GM12878 (cell line): ENCODE measurements around the gene UBA5. TPM values are rescaled to one million over a fixed set of nuclear protein-coding genes. Genes with fewer than 3 reads are reported as not detected.

Experiments
- ATF3 ChIP-seq: IDR thresholded peaks from 2 replicates; pipeline ENCODE4 v1.6.1; 2011; ENCODE audit warnings: low read depth, mild to moderate bottlenecking, low read length, moderate library complexity, borderline replicate concordance; ENCODE audit errors: extremely low read depth
- BCL3 ChIP-seq: IDR thresholded peaks from 2 replicates; pipeline ENCODE4 v1.6.1; 2011; ENCODE audit warnings: borderline replicate concordance, low read depth, mild to moderate bottlenecking, moderate library complexity, low read length; ENCODE audit not compliant: insufficient read depth, poor library complexity, severe bottlenecking
- CBFB ChIP-seq: IDR thresholded peaks from 2 replicates; pipeline ENCODE4 v1.6.1; 2016; ENCODE audit warnings: antibody characterized with exemption, low read depth
- CEBPB ChIP-seq, 2 experiments: fragments of 150-350 bp in 1 of 2; IDR thresholded peaks; 2 replicates each; pipeline ENCODE4 v1.6.1; 2012 to 2014; ENCODE audit warnings: low read depth in 2 of 2, low read length in 2 of 2, borderline replicate concordance in 1 of 2, inconsistent platforms in 1 of 2
- CHD4 ChIP-seq: fragments of 200-600 bp; sonication (generic); IDR thresholded peaks from 2 replicates; pipeline ENCODE4 v1.6.1; 2016; ENCODE audit warnings: mild to moderate bottlenecking
- EED ChIP-seq: sonication (generic); IDR thresholded peaks from 2 replicates; pipeline ENCODE4 v1.6.1; 2016; ENCODE audit warnings: antibody characterized with exemption, low read depth
- EP300 ChIP-seq, 2 experiments: fragments of 150-350 bp in 1 of 2; IDR thresholded peaks; 2 replicates each; pipeline ENCODE4 v1.6.1; 2011 to 2012; ENCODE audit warnings: low read depth in 2 of 2, low read length in 2 of 2, borderline replicate concordance in 1 of 2, improper control_type of control experiment in 1 of 2, inconsistent platforms in 1 of 2; ENCODE audit not compliant: control insufficient read depth in 1 of 2
- IRF3 ChIP-seq: fragments of 450-650 bp; IDR thresholded peaks from 2 replicates; pipeline ENCODE4 v1.6.1; 2014; ENCODE audit warnings: mild to moderate bottlenecking
- IRF5 ChIP-seq: fragments of 450-650 bp; IDR thresholded peaks from 2 replicates; pipeline ENCODE4 v1.6.1; 2017; ENCODE audit warnings: borderline replicate concordance
- KLF5 ChIP-seq: fragments of 450-650 bp; IDR thresholded peaks from 2 replicates; pipeline ENCODE4 v1.6.1; 2014; ENCODE audit warnings: mild to moderate bottlenecking; ENCODE audit not compliant: partially characterized antibody
- NFXL1 ChIP-seq: fragments of 450-650 bp; IDR thresholded peaks from 2 replicates; pipeline ENCODE4 v1.6.1; 2017; ENCODE audit warnings: antibody characterized with exemption, mild to moderate bottlenecking, borderline replicate concordance
- PML ChIP-seq: IDR thresholded peaks from 2 replicates; pipeline ENCODE4 v1.6.1; 2012; ENCODE audit warnings: low read length, inconsistent platforms
- POLR2A ChIP-seq: IDR thresholded peaks from 2 replicates; pipeline ENCODE4 v1.6.1; 2011; ENCODE audit warnings: low read depth, mild to moderate bottlenecking, low read length
- RAD21 ChIP-seq: IDR thresholded peaks from 2 replicates; pipeline ENCODE4 v1.6.1; 2011; ENCODE audit warnings: mild to moderate bottlenecking, low read depth, low read length, moderate library complexity; ENCODE audit not compliant: insufficient read depth
- RELA ChIP-seq: fragments of 450-650 bp; IDR thresholded peaks from 2 replicates; pipeline ENCODE4 v1.8.0; 2014; ENCODE audit warnings: borderline replicate concordance; ENCODE audit not compliant: partially characterized antibody
- RFX5 ChIP-seq: IDR thresholded peaks from 2 replicates; pipeline ENCODE4 v1.6.1; 2011; ENCODE audit warnings: low read depth, low read length, improper control_type of control experiment
- SMARCA5 ChIP-seq: fragments of 450-650 bp; IDR thresholded peaks from 2 replicates; pipeline ENCODE4 v1.6.1; 2017; ENCODE audit warnings: mild to moderate bottlenecking
- USF2 ChIP-seq: IDR thresholded peaks from 2 replicates; pipeline ENCODE4 v1.6.1; 2011; ENCODE audit warnings: low read depth, low read length, improper control_type of control experiment, borderline replicate concordance
- ZBTB40 ChIP-seq: fragments of 450-650 bp; IDR thresholded peaks from 2 replicates; pipeline ENCODE4 v1.6.1; 2016; ENCODE audit warnings: mild to moderate bottlenecking, moderate library complexity, borderline replicate concordance
- ZZZ3 ChIP-seq: IDR thresholded peaks from 2 replicates; pipeline ENCODE4 v1.6.1; 2011; ENCODE audit warnings: low read depth; ENCODE audit not compliant: control insufficient read depth, insufficient read length
- polyA plus RNA-seq, 11 experiments: library from polyadenylated mRNA; depleted of rRNA in 4 of 11; unstranded in 6 of 11; stranded (reverse) in 5 of 11; fragments of >200 nt; fragmentation: Nextera tagmentation in 4 of 11; fragmentation: Illumina TruSeq in 1 of 11; extraction: Ambion mirVana in 4 of 11; extraction: Trizol in 1 of 11; gene quantifications; 1 replicate in 1 of 11; 2 replicates in 10 of 11; pipeline versions ENCODE4 v1.2.1 to v1.2.3, GENCODE V29; 2011 to 2016; ENCODE audit warnings: inconsistent platforms in 2 of 11, missing spikeins in 2 of 11, low read depth in 1 of 11
- total RNA-seq, 4 experiments: library from RNA; depleted of rRNA in 3 of 4; stranded (reverse); fragments of >200 nt in 3 of 4; fragmentation: Illumina TruSeq in 1 of 4; extraction: Trizol in 1 of 4; gene quantifications; 2 replicates each; pipeline versions ENCODE4 v1.2.1 to v1.2.3, GENCODE V29; 2013 to 2021

Gene UBA5
- total and polyA plus RNA-seq, 10 of the 15 experiments (the other 5 are each of a cell fraction or from before 2014, with no cell fraction given) = 10.2 to 62.1 (median 43.8) TPM

- TF ChIP-seq EP300 (IDR thresholded peaks at IDR 0.05; ENCODE audit: borderline replicate concordance in 1 of 2, control insufficient read depth in 1 of 2, low read depth in 2 of 2, low read length in 2 of 2) = no peak; a peak in 1 of 4 replicates
- TF ChIP-seq CEBPB (IDR thresholded peaks at IDR 0.05; ENCODE audit: borderline replicate concordance in 1 of 2, low read depth in 2 of 2, low read length in 2 of 2) = no peak
- TF ChIP-seq USF2 = no peak
- no peak; the same call in 1 of the 2 replicates for TF ChIP-seq EED
- peak; percentile 91 for TF ChIP-seq POLR2A
- TF ChIP-seq KLF5 = peak; percentile 39
- no peak for TF ChIP-seq CHD4
- no peak for TF ChIP-seq RAD21
- TF ChIP-seq CBFB = peak; percentile 39; the same call in 1 of the 2 replicates
- TF ChIP-seq RELA = peak; percentile 10
- TF ChIP-seq NFXL1 = no peak
- peak; percentile 63 for TF ChIP-seq ZZZ3
- TF ChIP-seq IRF3 = no peak
- 0 out of 2 replicates have a peak, but pooled peaks have one; percentile 24 for TF ChIP-seq SMARCA5
- peak; percentile 99 for TF ChIP-seq ZBTB40
- TF ChIP-seq IRF5 = no peak; the same call in 1 of the 2 replicates
- TF ChIP-seq RFX5 = no peak
- no peak for TF ChIP-seq BCL3
- TF ChIP-seq ATF3 = no peak
- TF ChIP-seq PML = no peak
These were observed at the start of gene UBA5 (continued) for GRCh38 chr3:132660052-132660810.
